ENCODE results near the gene ESR1. TPM values are rescaled to one million over a fixed set of nuclear protein-coding genes. Genes with fewer than 3 reads are reported as not detected.
"Not testable (repeated sequence)": the region's sequence is repeated elsewhere in the genome, so short reads cannot be mapped to it uniquely, and the experiment has no call there.

ESR1 gene
- total and polyA plus RNA-seq, 2 experiments from 2014 or later = 1.6 to 5.1 TPM

- peaks cover 26% of the 10 kb centered on the region for H3K4me1 ChIP-seq (ENCODE audit: low read depth)
- H3K9me3 ChIP-seq (ENCODE audit: low read depth) = no peaks in the 10 kb centered on the region
- H3K27me3 ChIP-seq = no peaks in the 10 kb centered on the region
- TF ChIP-seq, protein P1, sequence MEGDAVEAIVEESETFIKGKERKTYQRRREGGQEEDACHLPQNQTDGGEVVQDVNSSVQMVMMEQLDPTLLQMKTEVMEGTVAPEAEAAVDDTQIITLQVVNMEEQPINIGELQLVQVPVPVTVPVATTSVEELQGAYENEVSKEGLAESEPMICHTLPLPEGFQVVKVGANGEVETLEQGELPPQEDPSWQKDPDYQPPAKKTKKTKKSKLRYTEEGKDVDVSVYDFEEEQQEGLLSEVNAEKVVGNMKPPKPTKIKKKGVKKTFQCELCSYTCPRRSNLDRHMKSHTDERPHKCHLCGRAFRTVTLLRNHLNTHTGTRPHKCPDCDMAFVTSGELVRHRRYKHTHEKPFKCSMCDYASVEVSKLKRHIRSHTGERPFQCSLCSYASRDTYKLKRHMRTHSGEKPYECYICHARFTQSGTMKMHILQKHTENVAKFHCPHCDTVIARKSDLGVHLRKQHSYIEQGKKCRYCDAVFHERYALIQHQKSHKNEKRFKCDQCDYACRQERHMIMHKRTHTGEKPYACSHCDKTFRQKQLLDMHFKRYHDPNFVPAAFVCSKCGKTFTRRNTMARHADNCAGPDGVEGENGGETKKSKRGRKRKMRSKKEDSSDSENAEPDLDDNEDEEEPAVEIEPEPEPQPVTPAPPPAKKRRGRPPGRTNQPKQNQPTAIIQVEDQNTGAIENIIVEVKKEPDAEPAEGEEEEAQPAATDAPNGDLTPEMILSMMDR (IDR thresholded peaks at IDR 0.05; ENCODE audit: low read depth, low read length) = no peak
- no peaks in the 10 kb centered on the region for H3K36me3 ChIP-seq
- no peak for DNase-seq (ENCODE audit: low read depth in 1 of 2, low spot score in 1 of 2)
- no peak overlapping the region for H3K27ac ChIP-seq
- H3K4me3 ChIP-seq = no peak overlapping the region
These were observed 255.9 kb downstream of the ESR1 start for GRCh38 chr6:152063170-152063921.

DNA sequence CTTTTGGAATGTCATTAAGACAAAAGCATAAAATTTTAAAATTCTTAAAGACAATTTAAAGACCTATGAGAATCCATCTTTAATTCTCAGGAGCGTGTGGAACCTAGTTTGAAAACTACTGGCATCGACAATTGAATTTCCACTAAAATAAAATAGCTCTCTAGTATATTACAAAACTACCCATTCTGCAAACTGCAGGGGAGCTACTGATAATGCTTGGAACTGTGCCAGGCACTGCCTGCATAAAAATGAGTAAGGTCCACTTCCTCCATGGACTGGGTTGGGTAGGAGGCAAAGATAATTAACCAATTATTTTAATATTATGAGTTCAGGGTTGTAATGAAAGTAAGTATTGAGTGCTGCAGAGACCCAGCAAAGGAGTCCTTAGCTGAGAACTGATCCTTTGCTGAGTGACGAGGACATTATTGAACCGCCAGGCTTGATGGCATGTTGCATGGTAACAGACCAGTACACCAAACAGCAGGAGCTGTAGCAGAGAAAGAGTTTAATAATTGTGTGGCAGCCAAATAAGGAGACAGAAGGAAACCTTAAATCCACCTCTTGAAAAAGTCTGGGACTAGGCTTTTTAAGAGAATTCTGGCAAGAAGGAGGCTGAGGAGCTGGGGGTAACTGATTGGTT is 261.3 kb downstream of the ESR1 start:
- DNase-seq (ENCODE audit: low read depth in 1 of 2, low spot score in 1 of 2) = peak; percentile 52 to 57
- H3K36me3 ChIP-seq = no peaks in the 10 kb centered on the region
- H3K4me1 ChIP-seq (ENCODE audit: low read depth) = peaks cover 47% of the 10 kb centered on the region
- H3K27ac ChIP-seq = peak overlapping the region; percentile 80
- H3K27me3 ChIP-seq = no peaks in the 10 kb centered on the region
- TF ChIP-seq, protein P1 (IDR thresholded peaks at IDR 0.05; ENCODE audit: low read depth, low read length) = no peak
- H3K9me3 ChIP-seq (ENCODE audit: low read depth) = no peaks in the 10 kb centered on the region
- no peak overlapping the region for H3K4me3 ChIP-seq

DNA sequence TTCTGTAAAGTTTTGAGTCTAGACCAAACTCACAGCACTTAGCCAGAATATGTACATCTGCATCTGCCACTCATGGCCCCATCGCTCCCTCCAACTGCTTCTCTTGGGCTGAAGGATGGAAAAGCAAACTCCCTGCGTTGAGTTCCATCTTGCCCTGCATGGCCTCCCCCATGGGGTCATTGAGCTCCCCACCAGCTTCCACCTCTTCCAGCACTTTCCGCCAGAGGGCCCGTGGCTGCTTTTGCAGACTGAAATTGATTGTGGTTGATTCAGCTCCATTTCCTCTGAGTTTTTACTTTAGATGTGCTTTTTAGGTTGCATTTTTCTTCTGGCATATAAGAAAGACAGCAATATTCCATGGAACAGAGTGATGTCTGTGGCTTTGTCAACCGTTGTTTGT is 263.1 kb downstream of the ESR1 start:
- no peak overlapping the region for H3K4me3 ChIP-seq
- H3K27ac ChIP-seq = no peak overlapping the region
- DNase-seq (ENCODE audit: low read depth in 1 of 2, low spot score in 1 of 2) = no peak
- H3K36me3 ChIP-seq = no peaks in the 10 kb centered on the region
- H3K9me3 ChIP-seq (ENCODE audit: low read depth) = no peaks in the 10 kb centered on the region
- peaks cover 47% of the 10 kb centered on the region for H3K4me1 ChIP-seq (ENCODE audit: low read depth)
- H3K27me3 ChIP-seq = no peaks in the 10 kb centered on the region
- TF ChIP-seq, protein P1 (IDR thresholded peaks at IDR 0.05; ENCODE audit: low read depth, low read length) = no peak

DNA sequence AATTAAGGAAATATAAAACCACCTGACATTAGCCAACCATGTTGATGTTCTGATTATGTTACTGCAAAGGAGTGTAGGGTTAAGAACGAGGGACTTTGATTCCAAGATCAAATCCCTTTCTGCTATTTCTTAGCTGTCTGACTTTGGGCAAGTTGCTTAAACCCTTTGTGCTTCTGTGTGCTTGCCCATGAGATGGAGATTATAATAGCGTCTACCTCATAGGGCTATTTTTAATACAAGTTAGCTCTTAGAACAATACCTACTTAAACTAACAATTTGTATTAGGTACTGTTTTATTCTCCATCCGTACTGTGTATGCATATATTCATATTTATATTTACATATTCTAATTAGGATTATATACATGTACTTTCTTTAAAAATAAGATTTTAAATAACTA is 263.8 kb downstream of the ESR1 start:
- Histone ChIP-seq H3K27ac (no peak overlapping the region), H3K4me3 (no peak overlapping the region), H3K27me3 (no peaks in the 10 kb centered on the region), H3K36me3 (no peaks in the 10 kb centered on the region), H3K9me3 (ENCODE audit: low read depth) (peaks cover 2% of the 10 kb centered on the region), H3K4me1 (ENCODE audit: low read depth) (peaks cover 46% of the 10 kb centered on the region)
- TF ChIP-seq, protein P1 (IDR thresholded peaks at IDR 0.05; ENCODE audit: low read depth, low read length) = no peak
- no peak for DNase-seq (ENCODE audit: low read depth in 1 of 2, low spot score in 1 of 2)

DNA sequence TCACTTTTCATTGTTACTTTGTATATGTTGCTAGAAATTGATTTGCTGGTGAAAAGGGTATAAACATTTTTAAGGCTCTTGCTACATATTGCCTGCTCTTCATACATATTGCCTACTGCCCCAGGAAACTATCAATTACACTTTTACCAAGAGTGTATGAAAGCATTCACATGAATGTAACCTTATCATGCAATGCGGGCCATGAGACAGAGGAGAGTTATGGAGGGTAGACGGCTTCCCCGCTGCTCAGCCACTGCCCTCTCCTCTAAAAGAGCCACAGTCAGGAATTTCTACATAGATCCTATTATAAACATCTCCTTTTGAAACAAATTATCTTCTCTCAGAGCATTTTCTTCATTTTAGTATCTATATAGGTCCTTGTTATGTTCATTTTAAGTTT is 264.4 kb downstream of the ESR1 start:
- TF ChIP-seq, protein P1 (IDR thresholded peaks at IDR 0.05; ENCODE audit: low read depth, low read length) = no peak
- Histone ChIP-seq H3K9me3 (ENCODE audit: low read depth) (peaks cover 3% of the 10 kb centered on the region), H3K36me3 (no peaks in the 10 kb centered on the region), H3K27me3 (no peaks in the 10 kb centered on the region), H3K4me1 (ENCODE audit: low read depth) (peaks cover 41% of the 10 kb centered on the region), H3K4me3 (no peak overlapping the region), H3K27ac (peak overlapping the region; percentile 44)
- DNase-seq (ENCODE audit: low read depth in 1 of 2, low spot score in 1 of 2) = no peak

GRCh38 chr6:152076242-152076641 is 268.8 kb downstream of the ESR1 start:
- not testable (repeated sequence) for H3K27ac ChIP-seq; H3K36me3 ChIP-seq; DNase-seq (ENCODE audit: low read depth in 1 of 2, low spot score in 1 of 2); H3K4me3 ChIP-seq; H3K27me3 ChIP-seq; H3K9me3 ChIP-seq (ENCODE audit: low read depth)
- peaks cover 10% of the 10 kb centered on the region for H3K4me1 ChIP-seq (ENCODE audit: low read depth)
